ENCODE results near the gene DGKE. TPM values are rescaled to one million over a fixed set of nuclear protein-coding genes. Genes with fewer than 3 reads are reported as not detected.

DGKE gene
- total RNA-seq, 1 donor from 2014 or later = 12.7 TPM

GRCh38 chr17:56812901-56813388 lies 21.0 kb upstream of the DGKE start:
- ATAC-seq (no peak), DNase-seq (no peak)
- no peaks in the 10 kb centered on the region for H3K36me3 ChIP-seq
- intact Hi-C loops (cut with DNase I) = no loop called here
- no peaks in the 10 kb centered on the region for H3K4me1 ChIP-seq
- no peaks in the 10 kb centered on the region for H3K9me3 ChIP-seq
- TF ChIP-seq, protein P1, sequence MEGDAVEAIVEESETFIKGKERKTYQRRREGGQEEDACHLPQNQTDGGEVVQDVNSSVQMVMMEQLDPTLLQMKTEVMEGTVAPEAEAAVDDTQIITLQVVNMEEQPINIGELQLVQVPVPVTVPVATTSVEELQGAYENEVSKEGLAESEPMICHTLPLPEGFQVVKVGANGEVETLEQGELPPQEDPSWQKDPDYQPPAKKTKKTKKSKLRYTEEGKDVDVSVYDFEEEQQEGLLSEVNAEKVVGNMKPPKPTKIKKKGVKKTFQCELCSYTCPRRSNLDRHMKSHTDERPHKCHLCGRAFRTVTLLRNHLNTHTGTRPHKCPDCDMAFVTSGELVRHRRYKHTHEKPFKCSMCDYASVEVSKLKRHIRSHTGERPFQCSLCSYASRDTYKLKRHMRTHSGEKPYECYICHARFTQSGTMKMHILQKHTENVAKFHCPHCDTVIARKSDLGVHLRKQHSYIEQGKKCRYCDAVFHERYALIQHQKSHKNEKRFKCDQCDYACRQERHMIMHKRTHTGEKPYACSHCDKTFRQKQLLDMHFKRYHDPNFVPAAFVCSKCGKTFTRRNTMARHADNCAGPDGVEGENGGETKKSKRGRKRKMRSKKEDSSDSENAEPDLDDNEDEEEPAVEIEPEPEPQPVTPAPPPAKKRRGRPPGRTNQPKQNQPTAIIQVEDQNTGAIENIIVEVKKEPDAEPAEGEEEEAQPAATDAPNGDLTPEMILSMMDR (IDR thresholded peaks at IDR 0.05) = no peak
- no peak overlapping the region for H3K4me3 ChIP-seq
- H3K27ac ChIP-seq = no peak overlapping the region
- H3K27me3 ChIP-seq (ENCODE audit: low read depth) = no peaks in the 10 kb centered on the region

DNA sequence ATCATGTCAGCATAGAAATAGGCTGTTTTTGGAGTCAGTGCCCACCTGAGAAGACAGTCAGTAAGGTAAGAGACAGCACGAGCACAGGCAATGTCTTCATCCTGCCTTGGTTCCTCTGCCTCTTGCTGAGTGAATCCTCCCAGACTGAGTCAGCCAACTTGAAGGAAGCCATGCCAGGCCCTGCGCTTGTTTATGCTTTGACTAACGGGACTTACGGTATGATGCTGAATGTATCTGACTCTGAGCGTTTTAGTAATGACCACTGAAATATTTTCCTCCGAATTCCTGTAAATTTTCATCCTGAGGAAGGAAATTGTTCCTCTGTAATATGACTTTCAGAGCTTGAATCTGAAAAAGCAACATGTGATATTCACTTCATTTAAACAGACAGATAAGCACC lies 18.2 kb upstream of the DGKE start:
- H3K27me3 ChIP-seq (ENCODE audit: low read depth) = no peaks in the 10 kb centered on the region
- TF ChIP-seq, protein P1 (IDR thresholded peaks at IDR 0.05) = no peak
- no peak overlapping the region for H3K4me3 ChIP-seq
- ATAC-seq (no peak), DNase-seq (no peak)
- no peaks in the 10 kb centered on the region for H3K4me1 ChIP-seq
- no peak overlapping the region for H3K27ac ChIP-seq
- no peaks in the 10 kb centered on the region for H3K36me3 ChIP-seq
- intact Hi-C loops (cut with DNase I) = no loop called here
- H3K9me3 ChIP-seq = no peaks in the 10 kb centered on the region

- no peaks in the 10 kb centered on the region for H3K4me1 ChIP-seq
- TF ChIP-seq, protein P1 (IDR thresholded peaks at IDR 0.05) = no peak
- intact Hi-C loops (cut with DNase I) = no loop called here
These were observed 16.9 kb upstream of the DGKE start for GRCh38 chr17:56817066-56817465.

DNA sequence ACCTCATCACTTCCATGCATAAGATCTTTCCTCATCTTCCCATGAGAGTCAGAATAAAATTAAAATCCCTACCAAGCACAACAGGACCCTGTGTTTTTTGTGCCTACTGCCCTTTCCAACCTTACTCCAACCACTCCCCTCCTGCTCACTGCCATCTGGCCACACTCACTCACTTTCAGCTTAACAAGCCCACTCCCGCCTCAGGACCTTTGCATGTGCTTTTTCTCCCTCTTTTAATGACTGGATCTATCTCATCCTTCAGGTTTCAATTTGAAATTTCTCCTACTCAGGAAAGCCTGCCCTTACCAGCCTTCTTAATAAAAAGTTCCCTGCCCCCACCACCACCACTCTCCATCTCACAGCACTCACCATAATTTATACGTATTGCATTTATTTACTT lies 14.9 kb upstream of the DGKE start:
- intact Hi-C loops (cut with DNase I) = no loop called here
- TF ChIP-seq, protein P1 (IDR thresholded peaks at IDR 0.05) = no peak
- Histone ChIP-seq H3K9me3 (no peaks in the 10 kb centered on the region), H3K4me3 (no peak overlapping the region), H3K27ac (no peak overlapping the region), H3K36me3 (no peaks in the 10 kb centered on the region), H3K4me1 (no peaks in the 10 kb centered on the region), H3K27me3 (ENCODE audit: low read depth) (no peaks in the 10 kb centered on the region)
- ATAC-seq (no peak), DNase-seq (no peak)

More at GRCh38 chr17:56817066-56817465, 16.9 kb upstream of the DGKE start:
- Histone ChIP-seq H3K9me3 (no peaks in the 10 kb centered on the region), H3K27me3 (ENCODE audit: low read depth) (no peaks in the 10 kb centered on the region), H3K4me3 (no peak overlapping the region), H3K36me3 (no peaks in the 10 kb centered on the region), H3K27ac (no peak overlapping the region)
- ATAC-seq = no peak
- DNase-seq = no peak

- Histone ChIP-seq H3K4me1 (no peaks in the 10 kb centered on the region), H3K27me3 (ENCODE audit: low read depth) (no peaks in the 10 kb centered on the region), H3K27ac (no peak overlapping the region), H3K36me3 (no peaks in the 10 kb centered on the region), H3K9me3 (no peaks in the 10 kb centered on the region), H3K4me3 (no peak overlapping the region)
- TF ChIP-seq, protein P1 (IDR thresholded peaks at IDR 0.05) = peak; percentile 90
- intact Hi-C loops (cut with DNase I) = loop anchor here (10.0 kb wide), 1 partner anchor 125 kb away; no protein-coding TSS in a partner anchor
- DNase-seq (no peak), ATAC-seq (peak; percentile 88 to 89)
These were observed 14.4 kb upstream of the DGKE start for GRCh38 chr17:56819431-56820145.

All from lower lobe of right lung (tissue), 2 donors.